Stomach (tissue), 9 donors: ENCODE results near the gene FRMPD4. TPM values are rescaled to one million over a fixed set of nuclear protein-coding genes. Genes with fewer than 3 reads are reported as not detected.

ENCODE experiments used
- DNase-seq, 2 donors: peaks; one replicate each; pipeline versions ENCODE4 v3.0.0 to v3.0.0-alpha.2; 2013 to 2019
- H3K27ac ChIP-seq, 5 donors: fragments of 200-600 bp in 4 of 5; sonication (generic) in 4 of 5; one replicate each; pipeline ENCODE4 v1.5.1; 2013 to 2019; ENCODE audit warnings: mild to moderate bottlenecking in 1 of 5, moderate library complexity in 1 of 5
- H3K27me3 ChIP-seq, 3 donors: fragments of 200-600 bp; sonication (generic); one replicate each; pipeline ENCODE4 v1.5.1; 2017 to 2019; ENCODE audit warnings: mixed run types in 1 of 3
- H3K36me3 ChIP-seq, 4 donors: fragments of 200-600 bp; sonication (generic); 1 replicate in 3 of 4; 2 replicates in 1 of 4; pipeline ENCODE4 v1.5.1; 2016 to 2019
- H3K4me1 ChIP-seq, 4 donors: fragments of 200-600 bp; sonication (generic); one replicate each; pipeline ENCODE4 v1.5.1; 2016 to 2019
- H3K4me3 ChIP-seq, 4 donors: fragments of 200-600 bp; sonication (generic) in 3 of 4; one replicate each; pipeline ENCODE4 v1.5.1; 2016 to 2019; ENCODE audit warnings: mild to moderate bottlenecking in 1 of 4
- H3K9me3 ChIP-seq, 4 donors: fragments of 200-600 bp; sonication (generic); one replicate each; pipeline ENCODE4 v1.5.1; 2016 to 2019
- CTCF ChIP-seq, 7 experiments: fragments of 450-650 bp in 4 of 7; fragments of 200-600 bp in 3 of 7; sonication (generic) in 3 of 7; IDR thresholded peaks; one replicate each; pipeline ENCODE4 v1.5.1; 2016 to 2019; ENCODE audit warnings: antibody characterized with exemption in 7 of 7, control low read depth in 2 of 7, mild to moderate bottlenecking in 1 of 7
- EP300 ChIP-seq: sonication (generic); formaldehyde crosslinking; IDR thresholded peaks from one replicate; pipeline ENCODE4 v1.6.1; 2017; ENCODE audit warnings: antibody characterized with exemption
- POLR2A ChIP-seq, 4 donors: fragments of 450-650 bp; IDR thresholded peaks; one replicate each; pipeline ENCODE4 v1.6.1; 2016; ENCODE audit warnings: antibody characterized with exemption in 4 of 4, control low read depth in 2 of 4, mild to moderate bottlenecking in 1 of 4, moderate library complexity in 1 of 4
- POLR2AphosphoS5 ChIP-seq, 3 donors: sonication (generic); formaldehyde crosslinking; IDR thresholded peaks; one replicate each; pipeline ENCODE4 v1.6.1; 2016; ENCODE audit warnings: antibody characterized with exemption in 3 of 3
- WGBS, 5 donors: extraction: QIAGEN DNeasy Blood & Tissue Kit in 3 of 5; methylation state at CpG; one replicate each; pipeline versions ENCODE4 v1.1.5 to v1.1.7; 2013 to 2018; 5-methylcytosine and 5-hydroxymethylcytosine counted together
- intact Hi-C: fragments of 100-400 bp; cut with DNase I; formaldehyde crosslinking; loops from one replicate; pipeline ENCODE4 v1.15.1; 2023; ENCODE audit warnings: low total_unique reads
- polyA plus RNA-seq, 3 donors: library from polyadenylated mRNA; stranded (reverse); fragments of 200-250 nt; gene quantifications; one replicate each; pipeline ENCODE4 v1.2.3, GENCODE V29; 2013
- total RNA-seq, 5 donors: library from RNA; depleted of rRNA; stranded (reverse); fragments of >200 nt; gene quantifications; one replicate each; pipeline versions ENCODE4 v1.1.0 to v1.2.3, GENCODE V29; 2014 to 2016
- donor health status: healthy with polysubstance abuse.
- donor health status: Bipolar disorder and iron deficiency.
- donor health status: healthy.

FRMPD4 gene
- total and polyA plus RNA-seq, 8 donors = 0.03 to 2.6 (median 0.55) TPM; not detected in 5

GRCh38 chrX:12704706-12705105, 566.4 kb downstream of the FRMPD4 start:
- intact Hi-C loops = no loop called here
- 75 to 85% (median 84%) methylated on average over 7 of the region's 7 CpGs for WGBS, 5 donors
- DNase-seq = no peak

GRCh38 chrX:12709047-12709446, 570.8 kb downstream of the FRMPD4 start:
- DNase-seq = peak; percentile 8 to 28
- Histone ChIP-seq H3K9me3 (no peaks in the 10 kb centered on the region), H3K36me3 (no peaks in the 10 kb centered on the region), H3K27me3 (no peaks in the 10 kb centered on the region), H3K27ac (no peak overlapping the region), H3K4me1 (no peaks in the 10 kb centered on the region), H3K4me3 (no peak overlapping the region)
- TF ChIP-seq EP300 = no peak
- no peak for TF ChIP-seq POLR2AphosphoS5 (IDR thresholded peaks at IDR 0.05)
- TF ChIP-seq CTCF (IDR thresholded peaks at IDR 0.05) = no peak
- TF ChIP-seq POLR2A (IDR thresholded peaks at IDR 0.05) = no peak
- 58 to 97% (median 94%) methylated on average over 9 of the region's 9 CpGs for WGBS, 5 donors
- intact Hi-C loops = no loop called here

More at GRCh38 chrX:12704706-12705105, 566.4 kb downstream of the FRMPD4 start:
- H3K9me3 ChIP-seq = no peaks in the 10 kb centered on the region
- no peaks in the 10 kb centered on the region for H3K27me3 ChIP-seq
- H3K27ac ChIP-seq = no peak overlapping the region
- no peaks in the 10 kb centered on the region for H3K36me3 ChIP-seq
- TF ChIP-seq CTCF (IDR thresholded peaks at IDR 0.05) (no peak), POLR2A (IDR thresholded peaks at IDR 0.05) (no peak), POLR2AphosphoS5 (IDR thresholded peaks at IDR 0.05) (no peak), EP300 (no peak)
- H3K4me3 ChIP-seq = no peak overlapping the region
- H3K4me1 ChIP-seq = no peaks in the 10 kb centered on the region

- Histone ChIP-seq H3K36me3 (no peaks in the 10 kb centered on the region), H3K4me3 (no peak overlapping the region), H3K27me3 (no peaks in the 10 kb centered on the region), H3K27ac (no peak overlapping the region), H3K9me3 (no peaks in the 10 kb centered on the region), H3K4me1 (no peaks in the 10 kb centered on the region)
- no peak for DNase-seq
- TF ChIP-seq POLR2AphosphoS5 (IDR thresholded peaks at IDR 0.05) (no peak), POLR2A (IDR thresholded peaks at IDR 0.05) (no peak), EP300 (no peak), CTCF (IDR thresholded peaks at IDR 0.05) (no peak)
- intact Hi-C loops = no loop called here
- WGBS, 5 donors = 51 to 76% (median 64%) methylated on average over 4 of the region's 4 CpGs
Observed at GRCh38 chrX:12711435-12712040, 573.3 kb downstream of the FRMPD4 start.

GRCh38 chrX:12716574-12716973, 578.3 kb downstream of the FRMPD4 start:
- Histone ChIP-seq H3K4me3 (no peak overlapping the region), H3K4me1 (no peaks in the 10 kb centered on the region), H3K36me3 (no peaks in the 10 kb centered on the region), H3K27ac (no peak overlapping the region), H3K9me3 (no peaks in the 10 kb centered on the region), H3K27me3 (no peaks in the 10 kb centered on the region)
- 90 to 97% (median 93%) methylated on average over 14 to 15 of the region's 15 CpGs for WGBS, 5 donors
- intact Hi-C loops = no loop called here
- no peak for DNase-seq
- TF ChIP-seq POLR2A (IDR thresholded peaks at IDR 0.05) (no peak), POLR2AphosphoS5 (IDR thresholded peaks at IDR 0.05) (no peak), EP300 (no peak), CTCF (IDR thresholded peaks at IDR 0.05) (no peak)
